ENCODE results near the gene IGDCC3. TPM values are rescaled to one million over a fixed set of nuclear protein-coding genes. Genes with fewer than 3 reads are reported as not detected.

IGDCC3 gene
- total and polyA plus RNA-seq, 3 donors from 2014 or later: 5.8 to 6.5 (median 6.5) TPM

DNA sequence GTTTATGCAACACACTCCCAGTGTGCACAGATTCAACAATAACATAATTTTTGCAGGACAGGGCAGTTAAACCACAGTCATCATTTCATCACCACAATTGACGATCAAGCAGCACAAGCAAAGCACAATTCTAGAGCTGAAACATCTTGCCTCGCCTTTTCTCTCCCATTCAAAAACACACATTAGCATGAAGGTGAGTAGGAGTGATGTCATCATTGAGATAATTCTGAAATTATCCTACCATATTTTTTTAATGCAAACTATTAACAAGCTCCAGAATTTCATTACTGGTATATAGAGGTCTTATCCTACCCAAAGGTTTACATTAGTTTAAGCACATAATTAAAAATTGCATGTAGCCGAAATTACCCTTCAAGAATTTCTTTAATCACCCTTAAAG lies 3.5 kb downstream of the IGDCC3 start:
- intact Hi-C loops (cut with DNase I; ENCODE audit: low total_unique reads): no loop called here
- peaks cover 9% of the 10 kb centered on the region for H3K4me1 ChIP-seq

DNA sequence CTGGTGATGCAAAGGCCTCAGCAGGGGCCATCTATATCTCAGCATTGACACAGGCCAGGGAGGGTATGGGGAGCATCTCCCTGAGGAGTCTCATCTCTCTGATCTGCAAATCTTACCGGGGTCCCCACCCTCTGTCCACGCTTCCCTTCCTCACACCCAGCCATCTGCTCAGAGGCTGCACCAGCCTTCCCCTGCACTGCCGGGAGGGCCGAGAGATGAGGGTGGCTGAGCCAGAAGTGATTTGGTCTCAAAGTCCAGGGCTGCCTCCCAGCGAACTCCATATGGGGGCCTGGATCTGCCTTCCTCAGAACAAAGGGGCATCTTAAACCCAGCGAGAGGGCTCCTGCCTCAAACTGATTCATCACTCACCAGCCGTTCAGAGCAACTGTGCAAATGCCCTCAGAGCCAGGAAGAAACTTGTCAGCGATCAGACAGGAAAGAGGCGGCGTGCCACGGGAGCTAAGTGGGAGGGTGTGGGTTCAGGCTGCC lies 4.6 kb downstream of the IGDCC3 start:
- H3K4me3 ChIP-seq: no peak overlapping the region
- H3K4me1 ChIP-seq: peaks cover 9% of the 10 kb centered on the region
- intact Hi-C loops (cut with DNase I; ENCODE audit: low total_unique reads): no loop called here
- no peaks in the 10 kb centered on the region for H3K9me3 ChIP-seq
- TF ChIP-seq, protein P1, sequence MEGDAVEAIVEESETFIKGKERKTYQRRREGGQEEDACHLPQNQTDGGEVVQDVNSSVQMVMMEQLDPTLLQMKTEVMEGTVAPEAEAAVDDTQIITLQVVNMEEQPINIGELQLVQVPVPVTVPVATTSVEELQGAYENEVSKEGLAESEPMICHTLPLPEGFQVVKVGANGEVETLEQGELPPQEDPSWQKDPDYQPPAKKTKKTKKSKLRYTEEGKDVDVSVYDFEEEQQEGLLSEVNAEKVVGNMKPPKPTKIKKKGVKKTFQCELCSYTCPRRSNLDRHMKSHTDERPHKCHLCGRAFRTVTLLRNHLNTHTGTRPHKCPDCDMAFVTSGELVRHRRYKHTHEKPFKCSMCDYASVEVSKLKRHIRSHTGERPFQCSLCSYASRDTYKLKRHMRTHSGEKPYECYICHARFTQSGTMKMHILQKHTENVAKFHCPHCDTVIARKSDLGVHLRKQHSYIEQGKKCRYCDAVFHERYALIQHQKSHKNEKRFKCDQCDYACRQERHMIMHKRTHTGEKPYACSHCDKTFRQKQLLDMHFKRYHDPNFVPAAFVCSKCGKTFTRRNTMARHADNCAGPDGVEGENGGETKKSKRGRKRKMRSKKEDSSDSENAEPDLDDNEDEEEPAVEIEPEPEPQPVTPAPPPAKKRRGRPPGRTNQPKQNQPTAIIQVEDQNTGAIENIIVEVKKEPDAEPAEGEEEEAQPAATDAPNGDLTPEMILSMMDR (IDR thresholded peaks at IDR 0.05): no peak
- no peak for TF ChIP-seq POLR2A (IDR thresholded peaks at IDR 0.05)
- H3K27ac ChIP-seq: no peak overlapping the region
- WGBS, 2 donors: 78 to 85% methylated on average over 9 to 11 of the region's 11 CpGs
- no peak for DNase-seq
- no peaks in the 10 kb centered on the region for H3K36me3 ChIP-seq (ENCODE audit: low read depth, missing control alignments)
- no peaks in the 10 kb centered on the region for H3K27me3 ChIP-seq

More for the DNA sequence above, 3.5 kb downstream of the IGDCC3 start:
- Histone ChIP-seq H3K36me3 (ENCODE audit: low read depth, missing control alignments) (no peaks in the 10 kb centered on the region), H3K27me3 (no peaks in the 10 kb centered on the region), H3K27ac (no peak overlapping the region), H3K9me3 (no peaks in the 10 kb centered on the region), H3K4me3 (no peak overlapping the region)
- TF ChIP-seq POLR2A (IDR thresholded peaks at IDR 0.05): no peak
- TF ChIP-seq, protein P1 (IDR thresholded peaks at IDR 0.05): no peak
- 89 to 95% methylated on average over 3 of the region's 3 CpGs for WGBS, 2 donors
- no peak for DNase-seq

DNA sequence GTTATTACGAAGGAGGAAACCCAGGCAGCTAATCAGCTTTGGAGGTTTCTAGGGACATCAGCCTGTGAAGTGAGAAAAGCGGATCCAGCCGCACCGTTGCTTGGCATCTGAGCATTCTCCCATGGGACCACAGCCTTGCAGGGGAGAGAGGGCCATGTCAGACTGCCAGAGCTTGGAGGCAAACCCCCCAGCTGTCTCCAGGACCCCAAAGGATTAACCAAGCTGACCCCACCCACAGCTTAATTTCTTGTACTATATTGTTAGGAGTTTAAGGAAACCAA lies 5.1 kb downstream of the IGDCC3 start:
- intact Hi-C loops (cut with DNase I; ENCODE audit: low total_unique reads): no loop called here
- DNase-seq: no peak
- TF ChIP-seq POLR2A (IDR thresholded peaks at IDR 0.05): no peak
- TF ChIP-seq, protein P1 (IDR thresholded peaks at IDR 0.05): no peak
- Histone ChIP-seq H3K4me1 (peaks cover 9% of the 10 kb centered on the region), H3K27ac (no peak overlapping the region), H3K9me3 (no peaks in the 10 kb centered on the region), H3K4me3 (no peak overlapping the region), H3K36me3 (ENCODE audit: low read depth, missing control alignments) (no peaks in the 10 kb centered on the region), H3K27me3 (no peaks in the 10 kb centered on the region)
- WGBS, 2 donors: 92 to 95% methylated on average over 4 of the region's 4 CpGs

DNA sequence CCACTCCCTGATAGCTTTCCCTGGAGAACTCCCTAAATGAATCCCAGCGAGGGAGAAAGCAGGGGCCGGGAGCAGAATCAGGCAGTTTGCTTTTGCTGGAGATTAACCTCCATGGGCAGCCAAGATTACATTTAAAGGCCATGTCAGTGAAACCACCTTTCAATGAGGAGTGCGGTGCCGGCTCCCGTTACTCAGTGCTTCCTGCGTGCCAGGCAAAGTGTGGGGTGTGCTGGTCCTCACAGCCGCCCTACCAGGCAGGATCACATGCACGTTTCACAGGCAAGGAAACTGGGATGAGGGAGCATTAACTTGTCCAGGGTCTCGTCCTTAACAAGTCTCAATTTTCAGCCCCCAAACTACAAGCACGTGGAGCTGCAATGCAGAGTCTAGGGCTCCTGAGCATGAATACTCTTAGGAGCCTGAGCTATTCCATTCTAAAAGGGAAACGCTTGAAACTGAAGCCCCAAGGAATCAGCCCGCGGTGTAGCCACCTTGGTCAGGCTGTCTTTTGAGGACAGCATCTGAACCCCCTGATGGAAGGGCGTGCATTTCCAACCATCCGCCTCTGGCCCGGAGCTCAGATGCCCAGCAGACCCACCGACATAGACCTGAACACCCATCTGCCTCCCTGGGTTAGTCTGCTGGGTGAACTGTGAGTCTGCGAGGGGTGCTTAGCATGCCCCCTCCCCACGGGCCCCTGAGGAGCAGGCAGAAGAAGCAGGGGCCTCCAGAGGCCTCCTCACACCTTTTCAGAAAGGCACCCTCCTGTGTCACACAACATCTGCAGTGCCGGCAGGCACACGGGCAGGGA lies 5.6 kb downstream of the IGDCC3 start:
- H3K4me1 ChIP-seq: peaks cover 7% of the 10 kb centered on the region
- H3K27ac ChIP-seq: no peak overlapping the region
- no peaks in the 10 kb centered on the region for H3K27me3 ChIP-seq
- H3K36me3 ChIP-seq (ENCODE audit: low read depth, missing control alignments): no peaks in the 10 kb centered on the region
- 90 to 92% methylated on average over 15 to 21 of the region's 21 CpGs for WGBS, 2 donors
- TF ChIP-seq POLR2A (IDR thresholded peaks at IDR 0.05): no peak
- TF ChIP-seq, protein P1 (IDR thresholded peaks at IDR 0.05): no peak
- no peak overlapping the region for H3K4me3 ChIP-seq
- no peak for DNase-seq
- intact Hi-C loops (cut with DNase I; ENCODE audit: low total_unique reads): no loop called here
- no peaks in the 10 kb centered on the region for H3K9me3 ChIP-seq

DNA sequence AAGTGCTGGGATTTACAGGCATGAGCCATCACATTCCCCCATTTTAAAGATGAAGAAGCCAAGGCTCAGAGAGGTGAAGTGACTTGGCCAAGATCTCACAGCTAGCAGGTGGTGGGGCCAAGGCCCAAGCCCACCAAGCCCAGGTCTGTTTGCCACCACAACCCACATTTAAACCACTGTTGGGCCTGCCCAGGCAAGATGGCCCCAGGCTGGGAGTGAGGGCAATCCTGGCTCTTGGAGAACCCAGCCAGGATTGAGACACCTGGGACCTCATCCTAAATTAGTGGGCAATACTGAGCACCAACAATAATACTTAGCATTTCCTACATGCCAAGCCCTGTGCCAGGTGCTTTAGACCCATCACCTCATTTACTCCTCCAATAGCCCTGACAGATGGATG lies 6.9 kb downstream of the IGDCC3 start:
- Histone ChIP-seq H3K4me3 (no peak overlapping the region), H3K27me3 (no peaks in the 10 kb centered on the region), H3K27ac (no peak overlapping the region), H3K4me1 (no peaks in the 10 kb centered on the region), H3K9me3 (no peaks in the 10 kb centered on the region), H3K36me3 (ENCODE audit: low read depth, missing control alignments) (no peaks in the 10 kb centered on the region)
- TF ChIP-seq, protein P1 (IDR thresholded peaks at IDR 0.05): no peak
- TF ChIP-seq POLR2A (IDR thresholded peaks at IDR 0.05): no peak
- intact Hi-C loops (cut with DNase I; ENCODE audit: low total_unique reads): no loop called here
- no peak for DNase-seq

Measured in testis (tissue), 3 donors.